T-helper 2 cell treated with Interferon-gamma antibody and Interleukin-4, amounts not matched to agents 5 μg/mL and 100 μg/mL, for 36 hours (primary cell): Measurements from ENCODE around the gene ZNF433.
"Not testable (repeated sequence)": the region's sequence is repeated elsewhere in the genome, so short reads cannot be mapped to it uniquely, and the experiment has no call there.

Source experiments
- DNase-seq: peaks from one replicate; pipeline ENCODE4 v3.0.0; 2021; ENCODE audit warnings: low spot score
- H3K27ac Mint-ChIP-seq: one replicate; pipeline ENCODE4 v1.8.0; 2021; ENCODE audit warnings: mild to moderate bottlenecking, mixed read lengths
- H3K27me3 Mint-ChIP-seq: one replicate; pipeline ENCODE4 v1.8.0; 2021; ENCODE audit warnings: low read depth, mixed read lengths
- H3K36me3 Mint-ChIP-seq: one replicate; pipeline ENCODE4 v1.8.0; 2021; ENCODE audit warnings: low read depth, mixed read lengths
- H3K4me1 Mint-ChIP-seq: one replicate; pipeline ENCODE4 v1.8.0; 2021; ENCODE audit warnings: low read depth, mixed read lengths
- H3K4me3 Mint-ChIP-seq: one replicate; pipeline ENCODE4 v1.8.0; 2022; ENCODE audit warnings: mild to moderate bottlenecking, moderate library complexity, mixed read lengths
- H3K9me3 Mint-ChIP-seq: one replicate; pipeline ENCODE4 v1.8.0; 2021; ENCODE audit warnings: mixed read lengths

ZNF433 gene

DNA sequence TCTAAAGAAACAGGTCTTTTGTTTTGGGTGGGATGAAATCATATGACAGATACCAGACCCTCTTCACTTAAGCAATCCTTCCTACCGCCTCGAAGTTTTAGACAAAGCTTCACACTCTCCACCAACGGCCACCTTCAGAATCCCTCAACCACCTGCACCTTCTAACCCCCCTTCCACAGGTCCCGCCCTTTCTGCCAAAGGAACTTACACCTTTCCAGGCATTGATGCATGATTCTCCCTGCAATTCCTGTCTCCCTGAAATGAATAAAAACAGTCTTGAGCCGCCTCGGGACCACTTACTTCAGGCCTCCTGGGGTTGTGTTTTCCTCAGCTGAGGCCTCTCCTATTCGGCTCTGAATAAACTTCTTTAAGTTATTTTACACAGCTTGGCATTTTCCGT lies 859 bp downstream of the ZNF433 start:
- Mint-ChIP-seq H3K36me3 (peaks cover 21% of the 10 kb centered on the region), H3K9me3 (peaks cover 51% of the 10 kb centered on the region), H3K27me3 (no peaks in the 10 kb centered on the region), H3K4me1 (peaks cover 2% of the 10 kb centered on the region), H3K27ac (no peak overlapping the region), H3K4me3 (peak overlapping the region; percentile 46)
- DNase-seq: no peak

DNA sequence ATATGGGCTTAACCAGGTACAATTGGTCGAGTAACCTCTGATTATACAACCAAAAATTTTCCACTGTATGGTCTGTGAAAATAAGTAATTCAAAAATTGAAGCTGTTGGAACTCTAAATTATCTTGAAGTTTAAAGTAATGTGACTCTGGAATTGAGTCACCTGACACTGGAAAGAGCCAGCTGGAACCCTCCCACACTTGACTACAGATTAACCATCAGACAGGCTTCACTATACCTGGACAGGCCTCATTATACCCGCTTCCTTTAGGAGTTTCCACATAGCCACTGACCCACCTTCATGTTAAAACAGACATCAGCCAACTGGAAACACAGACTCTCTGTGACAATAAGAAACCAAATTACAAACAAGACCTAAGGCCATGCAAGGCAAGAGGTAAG lies 1.3 kb downstream of the ZNF433 start:
- Mint-ChIP-seq H3K36me3 (peaks cover 20% of the 10 kb centered on the region), H3K4me1 (peaks cover 2% of the 10 kb centered on the region), H3K27ac (no peak overlapping the region), H3K9me3 (peaks cover 48% of the 10 kb centered on the region), H3K4me3 (peak overlapping the region; percentile 46), H3K27me3 (no peaks in the 10 kb centered on the region)
- DNase-seq: no peak

DNA sequence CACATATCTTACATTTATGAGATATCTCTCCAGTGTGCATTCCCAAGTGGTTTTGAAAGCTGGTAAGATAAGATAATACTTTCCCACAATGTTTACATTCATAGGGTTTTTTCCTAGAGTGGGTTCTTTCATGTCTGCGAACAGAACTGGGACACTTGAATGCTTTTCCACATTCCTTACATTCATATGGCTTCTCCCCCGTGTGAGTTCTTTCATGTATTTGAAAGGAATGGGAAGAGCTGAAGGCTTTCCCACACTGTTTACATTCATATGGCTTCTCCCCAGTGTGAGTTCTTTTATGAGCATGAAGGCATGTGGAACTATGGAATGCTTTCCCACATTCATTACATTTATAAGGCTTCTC lies 19.7 kb downstream of the ZNF433 start:
- no peak for DNase-seq
- H3K4me1 Mint-ChIP-seq: no peaks in the 10 kb centered on the region
- H3K9me3 Mint-ChIP-seq: peaks cover 50% of the 10 kb centered on the region
- H3K27ac Mint-ChIP-seq: no peak overlapping the region
- no peak overlapping the region for H3K4me3 Mint-ChIP-seq
- H3K27me3 Mint-ChIP-seq: no peaks in the 10 kb centered on the region
- peaks cover 57% of the 10 kb centered on the region for H3K36me3 Mint-ChIP-seq

DNA sequence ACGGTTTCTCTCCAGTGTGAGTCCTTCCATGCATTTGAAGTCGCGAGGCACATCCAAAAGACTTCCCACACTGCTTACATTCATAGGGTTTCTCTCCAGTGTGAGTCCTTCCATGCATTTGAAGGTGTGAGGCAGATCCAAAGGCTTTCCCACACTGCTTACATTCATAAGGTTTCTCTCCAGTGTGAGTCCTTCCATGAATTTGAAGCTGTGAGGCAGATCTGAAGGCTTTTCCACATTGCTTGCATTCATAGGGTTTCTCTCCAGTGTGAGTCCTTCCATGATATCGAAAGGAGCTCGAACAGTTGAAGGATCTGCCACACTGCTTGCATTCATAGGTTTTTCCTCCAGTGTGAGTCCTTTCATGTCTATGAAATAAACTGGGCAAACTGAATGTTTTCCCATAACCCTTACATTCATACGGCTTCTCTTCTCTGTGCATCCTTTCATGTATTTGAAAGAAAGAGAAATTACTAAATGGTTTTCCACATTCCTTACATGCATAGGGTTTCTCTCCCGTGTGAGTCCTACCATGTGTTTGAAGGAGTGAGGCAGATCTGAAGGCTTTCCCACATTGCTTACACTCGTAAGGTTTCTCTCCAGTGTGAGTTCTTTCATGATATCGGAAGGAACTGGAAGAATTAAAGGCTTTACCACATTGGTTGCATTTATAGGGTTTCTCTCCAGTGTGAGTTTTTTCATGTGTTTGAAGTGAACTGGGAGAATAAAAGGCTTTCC lies 20.3 kb downstream of the ZNF433 start:
- H3K9me3 Mint-ChIP-seq: peaks cover 50% of the 10 kb centered on the region
- DNase-seq: no peak
- no peak overlapping the region for H3K4me3 Mint-ChIP-seq
- H3K4me1 Mint-ChIP-seq: no peaks in the 10 kb centered on the region
- H3K36me3 Mint-ChIP-seq: peaks cover 60% of the 10 kb centered on the region
- no peak overlapping the region for H3K27ac Mint-ChIP-seq
- no peaks in the 10 kb centered on the region for H3K27me3 Mint-ChIP-seq

DNA sequence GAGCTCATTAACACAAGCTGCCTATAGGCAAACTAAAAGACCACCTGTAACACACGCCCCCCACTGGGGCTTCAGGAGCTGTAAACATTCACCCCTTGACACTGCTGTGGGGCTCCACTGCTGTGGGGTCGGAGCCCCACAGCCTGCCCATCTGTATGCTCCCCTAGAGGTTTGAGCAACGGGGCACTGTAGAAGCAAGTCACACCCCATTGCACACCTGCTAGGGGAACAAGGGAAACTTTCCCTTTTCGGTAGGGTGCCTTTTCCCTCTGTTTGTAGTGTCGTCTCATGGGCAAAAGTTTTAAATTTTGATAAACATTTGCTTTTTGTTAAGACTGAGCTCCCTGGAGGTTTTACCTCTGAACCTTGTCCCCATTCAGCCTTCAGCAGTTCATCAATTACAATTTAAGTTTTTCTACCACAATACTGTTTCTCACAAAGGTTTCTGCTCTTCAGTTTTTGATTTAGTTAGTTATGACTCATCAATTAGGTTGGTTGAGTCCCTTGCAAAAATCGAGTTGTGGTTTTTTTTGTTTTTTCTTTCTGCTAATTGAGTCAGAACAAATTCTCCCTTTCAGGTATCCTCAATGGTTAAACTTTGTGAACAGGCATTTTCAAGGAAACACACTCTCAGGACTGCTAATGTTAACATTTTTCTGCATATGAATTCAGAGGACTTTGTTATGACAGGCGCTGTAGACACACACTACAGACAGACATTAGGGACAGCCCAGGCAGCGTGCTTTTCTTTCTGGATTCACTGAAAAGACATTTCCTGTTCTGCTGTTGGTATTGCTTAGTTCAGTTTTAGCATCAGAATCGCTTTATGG lies 35.1 kb downstream of the ZNF433 start:
- no peak for DNase-seq
- Mint-ChIP-seq H3K27ac (peak overlapping the region; percentile 41), H3K36me3 (peaks cover 45% of the 10 kb centered on the region), H3K9me3 (peaks cover 15% of the 10 kb centered on the region), H3K4me3 (peak overlapping the region; percentile 12), H3K4me1 (peaks cover 17% of the 10 kb centered on the region), H3K27me3 (no peaks in the 10 kb centered on the region)

DNA sequence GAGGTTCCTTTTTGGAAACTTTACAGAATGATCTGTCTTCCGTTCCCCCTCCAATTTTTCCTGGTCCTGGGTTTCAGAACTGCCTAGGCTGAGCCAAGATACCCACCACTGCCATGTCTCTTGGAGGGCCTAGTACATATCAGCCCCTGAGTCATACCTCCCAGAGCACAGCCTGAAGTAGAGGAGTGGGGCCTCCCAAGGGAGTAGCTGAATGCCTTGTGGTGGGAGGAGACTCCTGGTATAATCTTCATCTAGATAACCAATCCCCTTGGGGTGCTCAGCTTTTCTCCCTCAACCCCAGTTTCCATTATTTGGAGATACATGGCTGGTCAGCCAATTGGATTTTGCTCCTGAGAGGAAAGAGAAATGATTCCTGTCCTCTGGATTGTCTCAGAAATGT lies 40.3 kb downstream of the ZNF433 start:
- Mint-ChIP-seq H3K27me3 (no peaks in the 10 kb centered on the region), H3K9me3 (peaks cover 22% of the 10 kb centered on the region), H3K36me3 (peaks cover 53% of the 10 kb centered on the region), H3K27ac (no peak overlapping the region), H3K4me3 (no peak overlapping the region), H3K4me1 (peaks cover 17% of the 10 kb centered on the region)
- no peak for DNase-seq

DNA sequence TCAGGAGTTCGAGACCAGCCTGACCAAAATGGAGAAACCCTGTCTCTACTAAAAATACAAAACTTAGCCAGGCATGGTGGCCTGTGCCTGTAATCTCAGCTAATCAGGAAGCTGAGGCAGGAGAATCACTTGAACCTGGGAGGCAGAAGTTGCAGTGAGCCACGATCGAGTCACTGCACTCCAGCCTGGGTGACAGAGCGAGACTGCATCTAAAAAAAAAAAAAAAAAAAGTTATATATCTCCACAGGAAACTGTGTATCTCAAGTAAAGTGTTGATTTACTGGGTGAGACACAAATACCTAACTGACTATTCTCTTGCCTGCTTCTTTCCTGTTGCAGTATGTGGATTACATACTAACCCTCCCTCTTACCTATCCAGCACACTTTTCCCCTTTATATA lies 43.6 kb downstream of the ZNF433 start:
- not testable (repeated sequence) for DNase-seq, H3K27ac Mint-ChIP-seq
- H3K4me1 Mint-ChIP-seq: peaks cover 21% of the 10 kb centered on the region

DNA sequence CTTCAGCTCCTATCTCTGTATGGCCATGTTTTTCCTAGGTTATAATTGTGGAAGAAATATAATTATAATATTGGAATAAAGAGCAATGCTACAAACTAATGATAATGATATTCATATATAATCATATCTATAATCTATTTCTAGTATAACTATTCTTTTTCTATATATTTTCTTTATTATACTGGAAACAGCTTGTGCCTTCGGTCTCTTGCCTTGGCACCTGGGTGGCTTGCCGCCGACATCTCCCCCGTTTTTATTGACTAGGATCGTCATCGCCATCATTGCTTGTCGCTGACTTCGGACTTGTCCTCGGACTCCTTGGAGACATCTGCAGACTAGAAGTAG lies 46.4 kb downstream of the ZNF433 start:
- H3K36me3 Mint-ChIP-seq: peaks cover 32% of the 10 kb centered on the region
- peaks cover 8% of the 10 kb centered on the region for H3K9me3 Mint-ChIP-seq
- peaks cover 22% of the 10 kb centered on the region for H3K4me1 Mint-ChIP-seq
- peak overlapping the region; percentile 97 for H3K4me3 Mint-ChIP-seq
- H3K27ac Mint-ChIP-seq: peak overlapping the region; percentile 97
- no peaks in the 10 kb centered on the region for H3K27me3 Mint-ChIP-seq
- no peak for DNase-seq

More for the DNA sequence above, 43.6 kb downstream of the ZNF433 start:
- H3K9me3 Mint-ChIP-seq: peaks cover 16% of the 10 kb centered on the region
- H3K36me3 Mint-ChIP-seq: peaks cover 44% of the 10 kb centered on the region
- H3K27me3 Mint-ChIP-seq, H3K4me3 Mint-ChIP-seq: not testable (repeated sequence)

DNA sequence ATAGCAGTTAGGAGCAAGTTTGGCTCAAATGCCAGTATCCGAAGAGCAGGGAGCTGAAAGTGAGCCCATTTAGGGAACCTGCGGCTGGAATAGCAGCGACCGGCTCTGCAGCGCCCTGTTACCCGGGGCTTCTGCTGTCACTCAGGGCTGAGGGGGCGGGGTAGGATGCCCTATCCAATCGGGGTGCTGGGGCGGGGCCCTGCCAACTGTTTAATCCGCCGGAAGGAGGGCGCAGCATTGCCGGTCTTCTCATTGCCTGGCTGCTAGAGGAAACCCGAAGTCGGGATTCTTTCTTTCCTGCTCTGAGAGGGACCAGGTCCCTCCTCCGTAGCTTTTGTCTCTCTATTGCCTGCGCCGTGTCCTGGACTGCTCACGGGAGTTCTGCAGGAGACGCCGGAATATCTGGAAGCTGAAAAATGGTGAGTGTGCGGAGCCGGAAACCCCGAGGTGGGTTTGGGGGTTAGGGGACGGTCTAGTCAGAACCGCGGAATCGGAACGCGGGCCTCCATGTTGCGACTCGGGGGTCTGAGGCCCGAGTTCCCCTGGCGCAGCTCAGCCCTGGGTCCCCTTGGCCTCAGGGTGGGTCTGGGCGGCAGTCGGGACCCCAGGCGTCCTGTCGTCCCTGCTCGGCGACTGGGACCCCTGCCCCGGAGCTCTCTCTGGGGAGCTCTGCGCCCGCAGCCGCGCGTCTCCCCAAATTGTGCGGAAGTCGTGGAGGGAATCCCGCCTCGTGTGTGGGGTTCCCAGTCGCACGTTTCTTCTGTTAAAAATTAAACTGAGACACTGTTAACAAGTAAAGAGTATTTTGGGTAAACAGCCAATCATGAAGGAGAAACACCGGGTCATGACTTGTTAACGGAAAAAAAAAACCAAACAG lies 47.8 kb downstream of the ZNF433 start:
- Mint-ChIP-seq H3K9me3 (peaks cover 8% of the 10 kb centered on the region), H3K4me3 (peak overlapping the region; percentile 97), H3K4me1 (peaks cover 21% of the 10 kb centered on the region), H3K36me3 (peaks cover 22% of the 10 kb centered on the region), H3K27ac (peak overlapping the region; percentile 97), H3K27me3 (no peaks in the 10 kb centered on the region)
- peak; percentile 90 for DNase-seq

DNA sequence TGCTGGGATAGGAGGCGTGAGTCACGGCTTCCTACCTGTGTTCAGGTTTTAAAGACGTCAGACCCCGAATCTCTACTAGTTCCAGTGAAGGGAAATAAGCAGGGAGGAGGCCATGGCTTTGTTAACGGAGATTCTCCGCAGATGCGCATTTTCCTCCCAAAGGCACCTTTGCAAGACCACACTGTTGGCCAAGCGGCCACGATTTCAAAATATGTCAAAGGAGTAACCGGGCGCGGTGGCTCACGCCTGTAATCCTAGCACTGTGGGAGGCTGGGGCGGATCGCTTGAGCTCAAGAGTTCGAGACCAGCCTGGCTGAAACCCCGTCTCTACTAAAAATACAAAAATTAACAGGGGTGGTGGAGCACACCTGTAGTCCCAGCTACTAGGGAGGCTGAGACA lies 48.7 kb downstream of the ZNF433 start:
- no peak overlapping the region for H3K27ac Mint-ChIP-seq
- peak overlapping the region; percentile 97 for H3K4me3 Mint-ChIP-seq
- DNase-seq: no peak
- peaks cover 22% of the 10 kb centered on the region for H3K36me3 Mint-ChIP-seq
- peaks cover 19% of the 10 kb centered on the region for H3K4me1 Mint-ChIP-seq
- peaks cover 16% of the 10 kb centered on the region for H3K9me3 Mint-ChIP-seq
- H3K27me3 Mint-ChIP-seq: no peaks in the 10 kb centered on the region

DNA sequence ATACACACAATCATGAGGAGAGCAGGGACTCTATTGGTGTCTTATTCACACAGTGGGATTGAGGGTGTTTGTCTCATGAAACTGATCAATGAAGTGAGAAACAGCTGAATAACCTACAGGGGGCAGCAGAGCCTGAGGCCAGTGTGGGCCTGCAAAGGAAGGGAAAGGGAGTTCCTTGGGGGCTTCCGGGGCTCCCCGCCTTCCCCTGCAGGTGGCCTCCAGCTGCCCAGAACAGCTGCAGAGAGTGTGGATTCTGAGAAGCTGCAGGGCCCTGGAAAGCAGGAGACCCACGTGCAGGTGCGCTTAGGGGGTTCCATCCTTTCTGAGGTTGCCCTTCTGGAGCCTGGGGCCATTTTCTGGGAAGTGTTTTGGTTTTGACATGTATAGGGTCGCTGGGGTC lies 50.5 kb downstream of the ZNF433 start:
- Mint-ChIP-seq H3K27me3 (no peaks in the 10 kb centered on the region), H3K4me1 (peaks cover 12% of the 10 kb centered on the region), H3K9me3 (peaks cover 26% of the 10 kb centered on the region), H3K4me3 (no peak overlapping the region), H3K27ac (no peak overlapping the region), H3K36me3 (peaks cover 9% of the 10 kb centered on the region)
- DNase-seq: no peak

DNA sequence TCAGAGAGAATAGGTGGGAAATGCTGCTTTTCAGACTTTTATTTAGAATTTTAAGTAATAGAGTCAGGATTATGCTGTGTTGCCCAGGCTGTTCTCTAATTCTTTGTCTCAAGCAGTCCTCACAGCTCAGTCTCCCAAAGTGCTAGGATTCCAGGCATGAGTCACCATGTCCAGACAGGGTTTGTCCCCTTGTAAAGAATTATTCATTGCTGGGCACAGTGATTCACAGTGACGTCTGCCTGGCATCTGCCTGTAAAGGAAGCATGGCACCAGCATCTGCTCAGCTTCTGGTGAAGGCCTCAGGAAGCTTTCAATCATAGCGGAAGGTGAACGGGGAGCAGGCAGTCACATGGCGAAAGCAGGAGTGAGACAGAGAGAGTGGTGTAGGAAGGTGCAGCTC lies 53.0 kb downstream of the ZNF433 start:
- H3K4me3 Mint-ChIP-seq: no peak overlapping the region
- H3K27ac Mint-ChIP-seq: no peak overlapping the region
- H3K4me1 Mint-ChIP-seq: peaks cover 5% of the 10 kb centered on the region
- H3K9me3 Mint-ChIP-seq: peaks cover 51% of the 10 kb centered on the region
- no peak for DNase-seq
- H3K27me3 Mint-ChIP-seq: no peaks in the 10 kb centered on the region
- peaks cover 22% of the 10 kb centered on the region for H3K36me3 Mint-ChIP-seq

DNA sequence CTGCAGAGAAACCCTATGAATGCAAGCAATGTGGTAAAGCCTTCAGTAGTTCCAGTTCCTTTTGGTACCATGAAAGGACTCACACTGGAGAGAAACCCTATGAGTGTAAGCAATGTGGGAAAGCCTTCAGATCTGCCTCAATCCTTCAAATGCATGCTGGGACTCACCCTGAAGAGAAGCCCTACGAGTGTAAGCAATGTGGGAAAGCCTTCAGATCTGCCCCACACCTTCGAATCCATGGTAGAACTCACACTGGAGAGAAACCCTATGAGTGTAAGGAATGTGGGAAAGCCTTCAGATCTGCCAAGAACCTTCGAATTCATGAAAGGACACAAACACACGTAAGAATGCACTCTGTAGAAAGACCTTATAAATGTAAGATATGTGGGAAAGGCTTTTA lies 56.0 kb downstream of the ZNF433 start:
- H3K4me1 Mint-ChIP-seq: no peaks in the 10 kb centered on the region
- H3K27ac Mint-ChIP-seq: no peak overlapping the region
- DNase-seq: no peak

More for the DNA sequence above, 56.0 kb downstream of the ZNF433 start:
- Mint-ChIP-seq H3K9me3 (peaks cover 71% of the 10 kb centered on the region), H3K36me3 (peaks cover 23% of the 10 kb centered on the region), H3K27me3 (no peaks in the 10 kb centered on the region), H3K4me3 (no peak overlapping the region)
